BE2C (cell line): ENCODE results near the gene IRF4.

Source experiments
- DNase-seq: peaks from one replicate; pipeline ENCODE4 v3.0.0-alpha.2; 2020
- H3K27me3 ChIP-seq: fragments of 250-450 bp; sonication (Bioruptor Pico); 2 replicates; pipeline ENCODE4 v1.5.1; 2020; ENCODE audit warnings: mild to moderate bottlenecking
- H3K36me3 ChIP-seq: fragments of 250-450 bp; sonication (Bioruptor Pico); 2 replicates; pipeline ENCODE4 v1.5.1; 2020; ENCODE audit warnings: mild to moderate bottlenecking
- H3K4me1 ChIP-seq: fragments of 250-450 bp; sonication (Bioruptor Pico); 2 replicates; pipeline ENCODE4 v1.5.1; 2020
- H3K4me3 ChIP-seq: 2 replicates; pipeline ENCODE4 v1.5.1; 2011; ENCODE audit warnings: low read depth, low read length
- H3K9me3 ChIP-seq: fragments of 250-450 bp; sonication (Bioruptor Pico); 2 replicates; pipeline ENCODE4 v1.5.1; 2020
- TF ChIP-seq, protein P1 (sequence below): IDR thresholded peaks from 2 replicates; pipeline ENCODE4 v1.5.1; 2012; ENCODE audit warnings: mild to moderate bottlenecking, low read depth, low read length

Gene IRF4

DNA sequence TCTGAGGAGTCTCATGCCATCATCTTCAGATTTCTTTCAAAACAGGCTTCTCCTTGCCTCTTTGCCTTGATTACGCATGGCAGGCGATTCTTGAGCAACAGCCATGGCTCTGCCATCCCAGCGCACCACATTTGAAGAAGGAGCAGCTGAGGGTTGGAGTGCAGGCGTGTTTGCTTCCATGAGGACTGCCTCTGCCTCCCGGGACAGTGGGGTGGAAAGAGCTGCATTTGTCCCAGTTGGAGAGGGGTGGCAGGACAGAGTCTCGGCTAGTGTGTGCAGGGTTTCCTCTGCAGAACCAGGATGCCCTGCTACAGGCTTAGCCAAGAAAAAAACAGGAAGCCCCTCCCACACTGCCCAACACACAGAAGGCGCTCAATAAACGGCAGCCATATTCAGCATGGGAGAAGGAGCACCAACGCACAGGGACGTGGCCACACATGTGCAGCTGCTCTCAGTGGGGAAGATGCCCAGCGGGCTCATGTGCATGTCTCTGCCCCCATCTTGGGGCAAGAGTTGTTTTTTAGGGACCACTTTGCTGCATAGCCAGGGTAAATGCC, 36.6 kb downstream of the IRF4 start:
- no peaks in the 10 kb centered on the region for H3K36me3 ChIP-seq
- no peak overlapping the region for H3K4me3 ChIP-seq
- no peaks in the 10 kb centered on the region for H3K27me3 ChIP-seq
- no peaks in the 10 kb centered on the region for H3K9me3 ChIP-seq
- no peak for DNase-seq
- H3K4me1 ChIP-seq, result no peaks in the 10 kb centered on the region
- TF ChIP-seq, protein P1, sequence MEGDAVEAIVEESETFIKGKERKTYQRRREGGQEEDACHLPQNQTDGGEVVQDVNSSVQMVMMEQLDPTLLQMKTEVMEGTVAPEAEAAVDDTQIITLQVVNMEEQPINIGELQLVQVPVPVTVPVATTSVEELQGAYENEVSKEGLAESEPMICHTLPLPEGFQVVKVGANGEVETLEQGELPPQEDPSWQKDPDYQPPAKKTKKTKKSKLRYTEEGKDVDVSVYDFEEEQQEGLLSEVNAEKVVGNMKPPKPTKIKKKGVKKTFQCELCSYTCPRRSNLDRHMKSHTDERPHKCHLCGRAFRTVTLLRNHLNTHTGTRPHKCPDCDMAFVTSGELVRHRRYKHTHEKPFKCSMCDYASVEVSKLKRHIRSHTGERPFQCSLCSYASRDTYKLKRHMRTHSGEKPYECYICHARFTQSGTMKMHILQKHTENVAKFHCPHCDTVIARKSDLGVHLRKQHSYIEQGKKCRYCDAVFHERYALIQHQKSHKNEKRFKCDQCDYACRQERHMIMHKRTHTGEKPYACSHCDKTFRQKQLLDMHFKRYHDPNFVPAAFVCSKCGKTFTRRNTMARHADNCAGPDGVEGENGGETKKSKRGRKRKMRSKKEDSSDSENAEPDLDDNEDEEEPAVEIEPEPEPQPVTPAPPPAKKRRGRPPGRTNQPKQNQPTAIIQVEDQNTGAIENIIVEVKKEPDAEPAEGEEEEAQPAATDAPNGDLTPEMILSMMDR, result no peak

DNA sequence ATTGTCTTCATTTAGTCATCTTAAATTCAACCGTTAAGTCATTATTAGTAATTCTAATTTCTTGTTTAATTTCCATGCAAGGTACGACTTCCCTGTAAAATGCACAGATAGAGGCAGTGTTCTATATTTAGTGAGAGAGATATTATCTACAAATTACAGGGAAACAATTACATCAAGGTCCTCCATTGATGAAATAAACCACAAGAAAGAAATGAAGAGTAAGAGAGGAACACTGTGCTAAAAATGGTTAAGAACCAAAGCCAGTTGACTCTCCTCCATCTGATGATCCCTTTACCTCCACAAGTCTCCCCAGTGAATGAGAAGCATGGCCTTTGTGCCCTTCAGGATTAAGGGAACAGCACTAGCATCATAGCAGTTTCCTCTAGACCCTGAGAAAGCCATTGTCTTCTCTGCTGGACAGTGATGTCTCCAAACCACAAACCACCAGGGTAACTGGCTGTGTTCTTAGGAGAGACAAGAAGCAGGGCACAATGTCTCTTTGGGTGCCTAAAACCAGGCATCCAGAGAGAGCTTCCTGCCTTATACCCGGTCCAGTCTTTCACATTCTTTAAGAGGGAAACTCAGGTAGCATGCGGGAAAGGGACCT, 38.1 kb downstream of the IRF4 start:
- no peaks in the 10 kb centered on the region for H3K36me3 ChIP-seq
- TF ChIP-seq, protein P1, result no peak
- no peak for DNase-seq
- no peaks in the 10 kb centered on the region; the same call in none of the 2 replicates for H3K27me3 ChIP-seq
- H3K4me1 ChIP-seq, result no peaks in the 10 kb centered on the region
- no peak overlapping the region for H3K4me3 ChIP-seq
- no peaks in the 10 kb centered on the region for H3K9me3 ChIP-seq

DNA sequence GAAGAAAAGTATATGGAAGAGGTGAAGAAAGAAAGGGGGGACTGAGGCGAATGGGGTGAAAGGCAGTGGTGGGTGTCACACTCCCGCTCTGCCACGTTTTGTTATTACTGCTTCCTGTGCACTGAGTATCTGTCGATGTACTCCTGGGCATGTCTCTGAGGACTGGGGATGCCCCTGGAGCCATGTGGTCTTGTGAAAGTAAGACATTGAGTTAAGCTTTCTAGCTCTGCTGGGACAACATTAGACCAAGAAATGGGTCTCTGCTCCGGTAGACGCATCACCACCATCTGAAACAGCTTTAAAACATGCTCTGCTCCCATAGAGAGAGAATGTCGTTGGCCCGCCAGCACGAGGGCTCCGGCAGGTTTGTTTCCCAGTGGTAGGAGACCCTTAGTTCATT, 40.0 kb downstream of the IRF4 start:
- DNase-seq, result no peak
- Histone ChIP-seq H3K27me3 (no peaks in the 10 kb centered on the region; the same call in none of the 2 replicates), H3K9me3 (no peaks in the 10 kb centered on the region), H3K36me3 (no peaks in the 10 kb centered on the region), H3K4me3 (no peak overlapping the region), H3K4me1 (no peaks in the 10 kb centered on the region)
- TF ChIP-seq, protein P1, result no peak

DNA sequence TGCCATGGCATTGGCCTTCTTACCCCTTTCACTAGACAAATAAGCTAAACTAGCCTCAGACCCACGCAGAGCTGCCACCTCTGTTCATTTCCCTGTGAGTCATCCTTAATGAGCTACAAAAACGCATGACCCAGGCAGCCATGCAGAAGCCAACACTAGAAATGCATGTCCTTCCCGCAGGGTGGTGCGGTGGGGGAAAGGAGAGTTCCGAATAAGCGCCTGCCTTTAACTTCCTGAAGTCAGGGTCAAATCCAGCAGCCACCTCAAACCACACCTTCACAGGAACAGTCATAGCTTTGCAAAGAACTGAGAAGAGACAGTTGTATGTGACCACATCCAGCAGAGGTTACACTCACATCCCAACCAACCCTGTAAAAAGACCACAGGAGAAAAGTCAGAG, 40.4 kb downstream of the IRF4 start:
- no peaks in the 10 kb centered on the region for H3K36me3 ChIP-seq
- no peak for DNase-seq
- TF ChIP-seq, protein P1, result no peak

DNA sequence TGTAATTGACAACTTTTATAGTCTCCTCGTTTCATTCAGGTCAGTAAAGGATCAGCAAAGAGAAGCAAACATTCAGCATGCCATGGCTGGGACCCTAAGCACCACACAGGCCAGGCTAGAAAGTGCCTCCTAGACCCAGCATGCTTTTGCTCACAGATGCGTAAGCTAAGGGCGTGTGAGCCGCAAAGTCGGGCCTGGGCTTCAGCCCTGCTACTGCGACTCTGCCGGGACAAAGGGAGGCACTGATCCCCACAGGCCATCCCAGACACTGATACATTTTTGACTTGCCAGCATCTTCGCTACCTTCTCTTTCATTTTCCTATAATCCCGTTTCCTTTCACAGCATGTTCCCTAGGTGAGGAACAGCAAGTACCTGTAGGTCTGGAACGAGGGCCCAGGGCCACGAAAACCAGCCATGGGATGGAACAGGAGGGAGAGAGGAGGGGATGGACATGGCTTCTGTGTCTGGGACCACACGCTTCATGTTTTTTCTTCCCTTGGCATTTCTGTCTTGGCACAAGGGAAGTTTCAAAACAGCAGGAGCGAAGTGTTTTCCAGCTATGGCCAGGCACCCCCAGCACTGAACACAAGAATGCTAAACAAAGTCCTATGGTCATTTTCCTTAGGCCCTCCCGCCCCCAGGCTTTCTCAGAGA, 42.6 kb downstream of the IRF4 start:
- Histone ChIP-seq H3K27me3 (no peaks in the 10 kb centered on the region; the same call in none of the 2 replicates), H3K4me1 (no peaks in the 10 kb centered on the region), H3K4me3 (no peak overlapping the region), H3K9me3 (no peaks in the 10 kb centered on the region), H3K36me3 (no peaks in the 10 kb centered on the region)
- TF ChIP-seq, protein P1, result no peak
- no peak for DNase-seq

More for the DNA sequence above, 40.4 kb downstream of the IRF4 start:
- Histone ChIP-seq H3K27me3 (no peaks in the 10 kb centered on the region; the same call in none of the 2 replicates), H3K4me3 (no peak overlapping the region), H3K4me1 (no peaks in the 10 kb centered on the region), H3K9me3 (no peaks in the 10 kb centered on the region)
